Endothelial cell of umbilical vein (primary cell): ENCODE data around the gene PKD2L1.

Experiments used
- CTCF ChIP-seq, 2 donors: IDR thresholded peaks; 1 replicate in 1 of 2; 2 replicates in 1 of 2; pipeline ENCODE4 v1.5.1; 2011; ENCODE audit warnings: low read length in 2 of 2, mild to moderate bottlenecking in 2 of 2, moderate library complexity in 2 of 2, control low read depth in 1 of 2, inconsistent platforms in 1 of 2, low read depth in 1 of 2; ENCODE audit not compliant: insufficient read depth in 1 of 2; ENCODE audit errors: extremely low read depth in 1 of 2
- FOS ChIP-seq: IDR thresholded peaks from 2 replicates; pipeline ENCODE4 v1.6.1; 2011; ENCODE audit warnings: mild to moderate bottlenecking, low read length, moderate library complexity, borderline replicate concordance; ENCODE audit not compliant: insufficient read depth
- POLR2AphosphoS5 ChIP-seq: IDR thresholded peaks from 2 replicates; pipeline ENCODE4 v1.6.1; 2012; ENCODE audit warnings: low read depth, mild to moderate bottlenecking, control low read depth, low read length, moderate library complexity; ENCODE audit not compliant: insufficient read depth

GRCh38 chr10:100287756-100288155 lies 42.3 kb downstream of the PKD2L1 start:
- TF ChIP-seq CTCF (IDR thresholded peaks at IDR 0.05; ENCODE audit: extremely low read depth in 1 of 2, insufficient read depth in 1 of 2, low read depth in 1 of 2, low read length in 2 of 2), result no peak
- no peak for TF ChIP-seq POLR2AphosphoS5
- no peak for TF ChIP-seq FOS
